Gastrocnemius medialis (tissue), 4 donors: ENCODE data around the gene AGAP3. TPM values are rescaled to one million over a fixed set of nuclear protein-coding genes. Genes with fewer than 3 reads are reported as not detected.

Source experiments
- ATAC-seq, 2 donors: fragments of 150-250 bp; one replicate each; pipeline ENCODE4 v1.9.1; 2016
- DNase-seq, 2 donors: peaks; one replicate each; pipeline ENCODE4 v3.0.0-alpha.2; 2019
- H3K27ac ChIP-seq, 4 donors: fragments of 200-600 bp; sonication (generic); 1 replicate in 1 of 4; 2 replicates in 3 of 4; pipeline ENCODE4 v1.5.1; 2016 to 2018; ENCODE audit warnings: mild to moderate bottlenecking in 2 of 4, moderate library complexity in 1 of 4
- H3K27me3 ChIP-seq, 3 donors: fragments of 200-600 bp; sonication (generic) in 2 of 3; 1 replicate in 1 of 3; 2 replicates in 2 of 3; pipeline versions ENCODE4 v1.5.1 to v1.6.0; 2016 to 2019; ENCODE audit warnings: mild to moderate bottlenecking in 1 of 3, moderate library complexity in 1 of 3
- H3K36me3 ChIP-seq, 2 donors: fragments of 200-600 bp; sonication (generic) in 1 of 2; one replicate each; pipeline ENCODE4 v1.5.1; 2017 to 2018
- H3K4me1 ChIP-seq, 2 donors: fragments of 200-600 bp; sonication (generic) in 1 of 2; one replicate each; pipeline ENCODE4 v1.5.1; 2016 to 2017; ENCODE audit warnings: mild to moderate bottlenecking in 2 of 2
- H3K4me3 ChIP-seq, 4 donors: fragments of 200-600 bp; sonication (generic) in 3 of 4; 1 replicate in 1 of 4; 2 replicates in 3 of 4; pipeline ENCODE4 v1.5.1; 2016 to 2019; ENCODE audit warnings: mild to moderate bottlenecking in 2 of 4
- H3K9me3 ChIP-seq, 3 donors: fragments of 200-600 bp; sonication (generic) in 2 of 3; 1 replicate in 1 of 3; 2 replicates in 2 of 3; pipeline ENCODE4 v1.5.1; 2016 to 2019
- POLR2A ChIP-seq, 2 donors: fragments of 450-650 bp; IDR thresholded peaks; one replicate each; pipeline ENCODE4 v1.6.1; 2017; ENCODE audit warnings: antibody characterized with exemption in 2 of 2, mild to moderate bottlenecking in 2 of 2, moderate library complexity in 2 of 2
- in situ Hi-C, 4 donors: fragments of 200-750 bp; cut with MboI; loops; one replicate each; pipeline versions ENCODE4 v1.15.0 to v1.8.0; 2017; ENCODE audit warnings: low sequenced_read_pairs in 4 of 4
- intact Hi-C: fragments of 100-400 bp; cut with DNase I; formaldehyde crosslinking; loops from one replicate; pipeline ENCODE4 v1.15.1; 2023; ENCODE audit warnings: low total_unique reads
- total RNA-seq, 4 donors: library from RNA; depleted of rRNA; stranded (reverse); fragments of >200 nt; gene quantifications; one replicate each; pipeline versions ENCODE4 v1.1.0 to v1.2.3, GENCODE V29; 2016
- TF ChIP-seq, protein P1 (sequence below), 5 experiments: fragments of 450-650 bp in 3 of 5; fragments of 200-600 bp in 2 of 5; sonication (generic) in 2 of 5; IDR thresholded peaks in 4 of 5; conservative IDR thresholded peaks in 1 of 5; 1 replicate in 4 of 5; 2 replicates in 1 of 5; pipeline ENCODE4 v1.5.1; 2016 to 2019; ENCODE audit warnings: antibody characterized with exemption in 5 of 5, mild to moderate bottlenecking in 3 of 5, moderate library complexity in 3 of 5

Gene AGAP3
- total RNA-seq, 4 donors from 2014 or later, result 31.1 to 65.3 (median 36.3) TPM

DNA sequence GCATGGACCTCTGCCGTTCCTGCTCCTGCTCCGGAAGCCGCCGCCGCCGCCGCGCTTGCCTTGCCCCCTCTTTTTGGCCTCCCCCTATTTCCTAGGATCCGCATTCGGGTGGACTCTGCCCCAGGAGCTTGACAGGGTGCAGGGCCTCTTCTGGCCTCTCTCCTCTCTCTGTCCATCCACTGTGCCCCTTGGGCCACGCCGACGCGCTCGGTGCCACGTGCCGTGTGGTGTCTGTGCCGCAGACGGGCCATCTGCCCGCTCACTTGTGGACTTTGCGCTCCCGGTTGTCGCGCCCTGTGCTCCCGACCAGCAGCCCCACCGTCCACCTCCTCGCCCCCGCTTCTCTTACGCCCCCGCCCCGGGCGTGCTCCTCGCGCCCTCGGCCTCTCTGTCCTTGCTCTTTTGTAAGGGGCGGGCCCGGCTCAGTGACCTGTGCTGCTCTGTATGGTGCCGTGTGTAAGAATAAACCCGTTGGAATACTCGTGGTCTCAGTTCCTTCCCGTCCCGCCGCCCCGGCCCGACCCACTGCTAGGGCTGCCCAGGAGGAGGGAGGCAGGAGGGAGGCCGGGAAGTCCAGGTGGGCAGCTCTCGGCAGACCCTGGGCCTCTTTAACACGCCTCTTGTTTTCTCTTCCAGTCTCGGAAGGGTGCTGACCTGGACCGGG, 37.0 kb downstream of the AGAP3 start:
- H3K36me3 ChIP-seq, result peaks cover 0 to 29% of the 10 kb centered on the region in 2 donors
- no peak for DNase-seq
- no peaks in the 10 kb centered on the region for H3K9me3 ChIP-seq
- no peak for ATAC-seq
- intact Hi-C loops (no loop called here), in situ Hi-C loops (loop anchor here in 2 of 4 donors (10.0 kb wide), 1 partner anchor 52 kb away; no protein-coding TSS in a partner anchor)
- TF ChIP-seq, protein P1, sequence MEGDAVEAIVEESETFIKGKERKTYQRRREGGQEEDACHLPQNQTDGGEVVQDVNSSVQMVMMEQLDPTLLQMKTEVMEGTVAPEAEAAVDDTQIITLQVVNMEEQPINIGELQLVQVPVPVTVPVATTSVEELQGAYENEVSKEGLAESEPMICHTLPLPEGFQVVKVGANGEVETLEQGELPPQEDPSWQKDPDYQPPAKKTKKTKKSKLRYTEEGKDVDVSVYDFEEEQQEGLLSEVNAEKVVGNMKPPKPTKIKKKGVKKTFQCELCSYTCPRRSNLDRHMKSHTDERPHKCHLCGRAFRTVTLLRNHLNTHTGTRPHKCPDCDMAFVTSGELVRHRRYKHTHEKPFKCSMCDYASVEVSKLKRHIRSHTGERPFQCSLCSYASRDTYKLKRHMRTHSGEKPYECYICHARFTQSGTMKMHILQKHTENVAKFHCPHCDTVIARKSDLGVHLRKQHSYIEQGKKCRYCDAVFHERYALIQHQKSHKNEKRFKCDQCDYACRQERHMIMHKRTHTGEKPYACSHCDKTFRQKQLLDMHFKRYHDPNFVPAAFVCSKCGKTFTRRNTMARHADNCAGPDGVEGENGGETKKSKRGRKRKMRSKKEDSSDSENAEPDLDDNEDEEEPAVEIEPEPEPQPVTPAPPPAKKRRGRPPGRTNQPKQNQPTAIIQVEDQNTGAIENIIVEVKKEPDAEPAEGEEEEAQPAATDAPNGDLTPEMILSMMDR (IDR thresholded peaks at IDR 0.05 in 4 of 5, conservative IDR thresholded peaks at IDR 0.05 in 1 of 5), result no peak
- TF ChIP-seq POLR2A (IDR thresholded peaks at IDR 0.05), result no peak
- H3K4me3 ChIP-seq, result no peak overlapping the region
- H3K27ac ChIP-seq, result no peak overlapping the region
- no peaks in the 10 kb centered on the region for H3K27me3 ChIP-seq
- peaks cover 4 to 22% of the 10 kb centered on the region in 2 donors for H3K4me1 ChIP-seq

DNA sequence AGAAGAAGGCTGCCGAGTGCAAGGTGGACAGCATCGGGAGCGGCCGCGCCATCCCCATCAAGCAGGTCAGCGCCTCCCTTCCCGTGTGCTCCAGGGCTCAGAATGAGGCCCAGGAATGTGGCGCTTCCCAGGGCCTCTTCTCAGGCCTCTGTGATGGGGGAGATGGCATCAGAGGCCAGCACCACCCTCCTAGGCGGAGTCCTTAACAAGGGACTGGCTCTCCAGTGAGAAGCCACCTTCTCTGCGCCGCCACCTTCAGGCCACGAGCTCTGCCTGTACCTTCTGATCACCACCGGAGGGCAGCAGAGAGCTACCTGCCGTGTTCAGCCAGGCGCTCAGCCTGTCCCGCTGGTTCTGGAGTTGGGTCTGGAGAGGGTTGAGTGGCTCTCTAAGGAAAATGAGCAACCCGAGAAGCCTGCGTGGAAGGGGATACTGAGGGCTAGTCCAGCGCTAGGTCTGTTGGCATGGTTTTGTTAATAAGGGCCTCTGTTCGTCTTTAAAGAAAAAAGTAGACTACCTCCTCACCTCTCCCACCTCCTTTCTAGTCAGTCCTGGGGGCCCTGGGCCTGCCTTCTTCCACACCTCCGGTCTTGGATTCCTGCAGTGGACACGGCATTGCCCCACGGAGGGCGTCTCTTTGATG, 37.7 kb downstream of the AGAP3 start:
- TF ChIP-seq POLR2A (IDR thresholded peaks at IDR 0.05), result no peak
- TF ChIP-seq, protein P1 (IDR thresholded peaks at IDR 0.05 in 4 of 5, conservative IDR thresholded peaks at IDR 0.05 in 1 of 5), result peak; percentile 85 to 98 (median 95)
- in situ Hi-C loops (loop anchor here in 2 of 4 donors (10.0 kb wide), 1 partner anchor 51 kb away; no protein-coding TSS in a partner anchor), intact Hi-C loops (loop anchor here (1.0 to 2.0 kb wide), 3 partner anchors 48 to 179 kb away; no protein-coding TSS in a partner anchor)
- Histone ChIP-seq H3K9me3 (no peaks in the 10 kb centered on the region), H3K27ac (no peak overlapping the region), H3K36me3 (peaks cover 0 to 26% of the 10 kb centered on the region in 2 donors), H3K4me1 (peaks cover 4 to 22% of the 10 kb centered on the region in 2 donors), H3K27me3 (no peaks in the 10 kb centered on the region), H3K4me3 (no peak overlapping the region)
- ATAC-seq (peak; percentile 84 to 94), DNase-seq (peak; percentile 66 to 75)

DNA sequence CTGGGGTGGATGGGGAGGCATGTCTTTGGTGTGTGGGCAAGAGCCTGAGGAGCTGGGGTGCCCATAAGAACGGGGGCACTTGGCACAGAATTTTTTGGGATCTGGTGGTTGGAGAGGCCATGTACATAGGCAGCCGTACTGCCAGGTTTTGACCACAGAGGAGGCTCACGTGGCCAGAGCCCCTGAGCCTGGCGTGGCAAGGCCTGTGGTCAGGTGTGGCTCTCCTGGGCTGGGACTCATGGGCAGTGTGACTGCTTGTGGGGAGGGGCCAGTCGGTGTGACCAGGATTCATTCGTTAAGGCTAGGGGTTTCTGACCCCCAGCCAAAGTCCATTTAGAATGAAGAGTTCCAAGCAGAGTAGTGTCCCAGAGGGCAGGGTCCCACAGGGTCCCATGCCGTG, 38.2 kb downstream of the AGAP3 start:
- H3K9me3 ChIP-seq, result no peaks in the 10 kb centered on the region
- no peak overlapping the region for H3K27ac ChIP-seq
- TF ChIP-seq POLR2A (IDR thresholded peaks at IDR 0.05), result no peak
- TF ChIP-seq, protein P1 (IDR thresholded peaks at IDR 0.05 in 4 of 5, conservative IDR thresholded peaks at IDR 0.05 in 1 of 5), result no peak
- no peaks in the 10 kb centered on the region for H3K27me3 ChIP-seq
- in situ Hi-C loops, result loop anchor here in 2 of 4 donors (10.0 kb wide), 1 partner anchor 50 kb away; no protein-coding TSS in a partner anchor
- peaks cover 0 to 26% of the 10 kb centered on the region in 2 donors for H3K36me3 ChIP-seq
- intact Hi-C loops, result loop anchor here (1.0 to 2.0 kb wide), 3 partner anchors 48 to 179 kb away; no protein-coding TSS in a partner anchor
- no peak overlapping the region for H3K4me3 ChIP-seq
- DNase-seq, result no peak
- H3K4me1 ChIP-seq, result peaks cover 4 to 22% of the 10 kb centered on the region in 2 donors
- no peak for ATAC-seq

DNA sequence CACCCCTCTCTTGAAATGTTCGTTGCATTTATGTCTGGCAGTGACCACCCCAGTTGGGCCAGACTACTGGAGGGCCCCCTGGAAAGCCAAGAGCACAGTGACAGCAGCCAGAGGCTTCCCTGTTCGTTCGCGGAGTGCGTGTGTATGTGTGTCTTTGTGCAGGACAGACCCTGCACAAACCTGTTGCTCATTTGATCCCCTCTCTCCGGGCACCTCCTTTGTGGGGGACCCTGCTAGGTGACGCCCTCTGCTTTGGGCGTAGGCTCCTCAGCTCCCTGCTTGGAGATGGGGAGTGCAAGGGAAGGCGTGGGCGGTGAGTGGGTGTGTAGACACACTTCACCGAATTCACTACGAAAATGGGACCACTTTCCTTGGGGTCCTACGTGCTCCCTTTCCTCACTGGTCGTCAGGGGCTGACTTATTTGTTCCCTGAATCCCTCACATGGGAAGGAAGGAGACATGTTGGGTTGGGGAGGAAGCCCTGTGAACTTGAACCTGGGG, 38.7 kb downstream of the AGAP3 start:
- DNase-seq, result no peak
- H3K36me3 ChIP-seq, result peaks cover 0 to 26% of the 10 kb centered on the region in 2 donors
- peak overlapping the region; percentile 49 to 58 (median 55) for H3K4me3 ChIP-seq
- intact Hi-C loops (loop anchor here (1.0 to 2.0 kb wide), 3 partner anchors 47 to 178 kb away; no protein-coding TSS in a partner anchor), in situ Hi-C loops (loop anchor here in 2 of 4 donors (10.0 kb wide), 1 partner anchor 50 kb away; no protein-coding TSS in a partner anchor)
- ATAC-seq, result no peak
- H3K9me3 ChIP-seq, result no peaks in the 10 kb centered on the region
- H3K27me3 ChIP-seq, result no peaks in the 10 kb centered on the region
- TF ChIP-seq POLR2A (IDR thresholded peaks at IDR 0.05), result no peak
- TF ChIP-seq, protein P1 (IDR thresholded peaks at IDR 0.05 in 4 of 5, conservative IDR thresholded peaks at IDR 0.05 in 1 of 5), result no peak
- no peak overlapping the region for H3K27ac ChIP-seq
- peaks cover 4 to 22% of the 10 kb centered on the region in 2 donors for H3K4me1 ChIP-seq
